Gastrocnemius medialis (tissue), 4 donors: ENCODE results near the gene ZNF619. TPM values are rescaled to one million over a fixed set of nuclear protein-coding genes. Genes with fewer than 3 reads are reported as not detected.

Experiments
- ATAC-seq, 2 donors: fragments of 150-250 bp; one replicate each; pipeline ENCODE4 v1.9.1; 2016
- DNase-seq, 2 donors: peaks; one replicate each; pipeline ENCODE4 v3.0.0-alpha.2; 2019
- H3K27ac ChIP-seq, 4 donors: fragments of 200-600 bp; sonication (generic); 1 replicate in 1 of 4; 2 replicates in 3 of 4; pipeline ENCODE4 v1.5.1; 2016 to 2018; ENCODE audit warnings: mild to moderate bottlenecking in 2 of 4, moderate library complexity in 1 of 4
- H3K27me3 ChIP-seq, 3 donors: fragments of 200-600 bp; sonication (generic) in 2 of 3; 1 replicate in 1 of 3; 2 replicates in 2 of 3; pipeline versions ENCODE4 v1.5.1 to v1.6.0; 2016 to 2019; ENCODE audit warnings: mild to moderate bottlenecking in 1 of 3, moderate library complexity in 1 of 3
- H3K36me3 ChIP-seq, 2 donors: fragments of 200-600 bp; sonication (generic) in 1 of 2; one replicate each; pipeline ENCODE4 v1.5.1; 2017 to 2018
- H3K4me1 ChIP-seq, 2 donors: fragments of 200-600 bp; sonication (generic) in 1 of 2; one replicate each; pipeline ENCODE4 v1.5.1; 2016 to 2017; ENCODE audit warnings: mild to moderate bottlenecking in 2 of 2
- H3K4me3 ChIP-seq, 4 donors: fragments of 200-600 bp; sonication (generic) in 3 of 4; 1 replicate in 1 of 4; 2 replicates in 3 of 4; pipeline ENCODE4 v1.5.1; 2016 to 2019; ENCODE audit warnings: mild to moderate bottlenecking in 2 of 4
- H3K9me3 ChIP-seq, 3 donors: fragments of 200-600 bp; sonication (generic) in 2 of 3; 1 replicate in 1 of 3; 2 replicates in 2 of 3; pipeline ENCODE4 v1.5.1; 2016 to 2019
- POLR2A ChIP-seq, 2 donors: fragments of 450-650 bp; IDR thresholded peaks; one replicate each; pipeline ENCODE4 v1.6.1; 2017; ENCODE audit warnings: antibody characterized with exemption in 2 of 2, mild to moderate bottlenecking in 2 of 2, moderate library complexity in 2 of 2
- in situ Hi-C, 4 donors: fragments of 200-750 bp; cut with MboI; loops; one replicate each; pipeline versions ENCODE4 v1.15.0 to v1.8.0; 2017; ENCODE audit warnings: low sequenced_read_pairs in 4 of 4
- intact Hi-C: fragments of 100-400 bp; cut with DNase I; formaldehyde crosslinking; loops from one replicate; pipeline ENCODE4 v1.15.1; 2023; ENCODE audit warnings: low total_unique reads
- total RNA-seq, 4 donors: library from RNA; depleted of rRNA; stranded (reverse); fragments of >200 nt; gene quantifications; one replicate each; pipeline versions ENCODE4 v1.1.0 to v1.2.3, GENCODE V29; 2016
- TF ChIP-seq, protein P1 (sequence below), 5 experiments: fragments of 450-650 bp in 3 of 5; fragments of 200-600 bp in 2 of 5; sonication (generic) in 2 of 5; IDR thresholded peaks in 4 of 5; conservative IDR thresholded peaks in 1 of 5; 1 replicate in 4 of 5; 2 replicates in 1 of 5; pipeline ENCODE4 v1.5.1; 2016 to 2019; ENCODE audit warnings: antibody characterized with exemption in 5 of 5, mild to moderate bottlenecking in 3 of 5, moderate library complexity in 3 of 5

ZNF619 gene
- total RNA-seq, 4 donors from 2014 or later = 1.9 to 7.2 (median 2.7) TPM

GRCh38 chr3:40487172-40487571, 10.2 kb downstream of the ZNF619 start:
- in situ Hi-C loops = no loop called here
- H3K36me3 ChIP-seq = peaks cover 8 to 67% of the 10 kb centered on the region in 2 donors

GRCh38 chr3:40490916-40491315, 14.0 kb downstream of the ZNF619 start:
- in situ Hi-C loops (no loop called here), intact Hi-C loops (no loop called here)
- Histone ChIP-seq H3K4me3 (no peak overlapping the region), H3K27me3 (no peaks in the 10 kb centered on the region), H3K4me1 (no peaks in the 10 kb centered on the region), H3K36me3 (peaks cover 5 to 30% of the 10 kb centered on the region in 2 donors), H3K27ac (no peak overlapping the region), H3K9me3 (peaks cover 0 to 5% (median 0%) of the 10 kb centered on the region in 3 donors)
- no peak for TF ChIP-seq POLR2A (IDR thresholded peaks at IDR 0.05)
- TF ChIP-seq, protein P1, sequence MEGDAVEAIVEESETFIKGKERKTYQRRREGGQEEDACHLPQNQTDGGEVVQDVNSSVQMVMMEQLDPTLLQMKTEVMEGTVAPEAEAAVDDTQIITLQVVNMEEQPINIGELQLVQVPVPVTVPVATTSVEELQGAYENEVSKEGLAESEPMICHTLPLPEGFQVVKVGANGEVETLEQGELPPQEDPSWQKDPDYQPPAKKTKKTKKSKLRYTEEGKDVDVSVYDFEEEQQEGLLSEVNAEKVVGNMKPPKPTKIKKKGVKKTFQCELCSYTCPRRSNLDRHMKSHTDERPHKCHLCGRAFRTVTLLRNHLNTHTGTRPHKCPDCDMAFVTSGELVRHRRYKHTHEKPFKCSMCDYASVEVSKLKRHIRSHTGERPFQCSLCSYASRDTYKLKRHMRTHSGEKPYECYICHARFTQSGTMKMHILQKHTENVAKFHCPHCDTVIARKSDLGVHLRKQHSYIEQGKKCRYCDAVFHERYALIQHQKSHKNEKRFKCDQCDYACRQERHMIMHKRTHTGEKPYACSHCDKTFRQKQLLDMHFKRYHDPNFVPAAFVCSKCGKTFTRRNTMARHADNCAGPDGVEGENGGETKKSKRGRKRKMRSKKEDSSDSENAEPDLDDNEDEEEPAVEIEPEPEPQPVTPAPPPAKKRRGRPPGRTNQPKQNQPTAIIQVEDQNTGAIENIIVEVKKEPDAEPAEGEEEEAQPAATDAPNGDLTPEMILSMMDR (IDR thresholded peaks at IDR 0.05 in 4 of 5, conservative IDR thresholded peaks at IDR 0.05 in 1 of 5) = no peak
- ATAC-seq = no peak
- DNase-seq = no peak

More at GRCh38 chr3:40487172-40487571, 10.2 kb downstream of the ZNF619 start:
- TF ChIP-seq, protein P1 (IDR thresholded peaks at IDR 0.05 in 4 of 5, conservative IDR thresholded peaks at IDR 0.05 in 1 of 5) = no peak
- no peak for TF ChIP-seq POLR2A (IDR thresholded peaks at IDR 0.05)
- Histone ChIP-seq H3K9me3 (peaks cover 0 to 5% (median 0%) of the 10 kb centered on the region in 3 donors), H3K27ac (no peak overlapping the region), H3K4me1 (no peaks in the 10 kb centered on the region), H3K4me3 (no peak overlapping the region), H3K27me3 (no peaks in the 10 kb centered on the region)
- ATAC-seq (no peak), DNase-seq (no peak)
- intact Hi-C loops = no loop called here

DNA sequence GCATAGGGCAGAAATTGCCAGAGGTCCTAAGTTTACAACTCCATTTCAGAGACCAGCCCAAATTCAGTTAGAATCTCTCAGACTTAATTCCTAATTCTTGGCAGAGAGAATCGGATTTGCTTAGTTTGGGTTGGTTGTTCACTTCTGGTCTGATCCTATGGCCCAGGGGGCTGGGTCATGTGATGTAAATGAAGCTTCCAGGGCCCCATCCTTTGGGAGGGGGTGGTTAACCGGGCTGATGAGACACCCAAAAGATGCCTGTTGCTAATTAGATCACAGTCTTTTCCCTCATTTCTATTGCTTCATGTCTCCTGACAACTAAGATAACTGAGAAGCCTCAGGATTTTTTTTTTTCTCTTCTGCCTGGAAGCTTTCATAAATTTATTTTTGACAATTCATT, 17.8 kb downstream of the ZNF619 start:
- DNase-seq (no peak), ATAC-seq (no peak)
- Histone ChIP-seq H3K4me3 (no peak overlapping the region), H3K27ac (no peak overlapping the region), H3K36me3 (no peaks in the 10 kb centered on the region), H3K4me1 (no peaks in the 10 kb centered on the region), H3K27me3 (no peaks in the 10 kb centered on the region), H3K9me3 (no peaks in the 10 kb centered on the region)
- in situ Hi-C loops (no loop called here), intact Hi-C loops (no loop called here)
- TF ChIP-seq POLR2A (IDR thresholded peaks at IDR 0.05) = no peak
- TF ChIP-seq, protein P1 (IDR thresholded peaks at IDR 0.05 in 4 of 5, conservative IDR thresholded peaks at IDR 0.05 in 1 of 5) = no peak

DNA sequence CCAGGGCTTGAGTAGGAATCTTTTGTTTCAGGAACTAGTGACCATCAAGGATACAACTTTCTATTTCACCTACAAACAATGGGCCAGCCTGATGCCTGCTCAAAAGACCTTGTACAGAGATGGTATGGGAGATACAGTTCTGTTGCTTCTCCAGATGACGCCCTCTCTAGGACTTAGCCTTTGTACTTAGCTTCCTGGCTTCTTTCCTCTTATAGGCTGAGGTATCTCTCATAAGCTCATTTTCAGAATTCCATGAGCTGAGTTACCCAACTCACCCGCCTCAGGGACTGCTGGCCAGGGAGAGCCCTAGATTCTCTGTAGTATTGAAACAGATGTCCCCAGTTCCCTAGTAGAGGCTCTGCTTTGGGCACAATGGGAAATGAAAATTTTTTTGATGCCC, 20.4 kb downstream of the ZNF619 start:
- in situ Hi-C loops = no loop called here

More for the DNA sequence above, 20.4 kb downstream of the ZNF619 start:
- H3K4me1 ChIP-seq = no peaks in the 10 kb centered on the region
- H3K9me3 ChIP-seq = no peaks in the 10 kb centered on the region
- intact Hi-C loops = no loop called here
- ATAC-seq = peak in 1 of 2 donors; percentile 24
- H3K27me3 ChIP-seq = no peaks in the 10 kb centered on the region
- DNase-seq = no peak
- TF ChIP-seq, protein P1 (IDR thresholded peaks at IDR 0.05 in 4 of 5, conservative IDR thresholded peaks at IDR 0.05 in 1 of 5) = no peak
- no peak for TF ChIP-seq POLR2A (IDR thresholded peaks at IDR 0.05)
- H3K4me3 ChIP-seq = no peak overlapping the region
- H3K36me3 ChIP-seq = no peaks in the 10 kb centered on the region
- no peak overlapping the region for H3K27ac ChIP-seq
